ENCODE results near the gene KDM4D.

DNA sequence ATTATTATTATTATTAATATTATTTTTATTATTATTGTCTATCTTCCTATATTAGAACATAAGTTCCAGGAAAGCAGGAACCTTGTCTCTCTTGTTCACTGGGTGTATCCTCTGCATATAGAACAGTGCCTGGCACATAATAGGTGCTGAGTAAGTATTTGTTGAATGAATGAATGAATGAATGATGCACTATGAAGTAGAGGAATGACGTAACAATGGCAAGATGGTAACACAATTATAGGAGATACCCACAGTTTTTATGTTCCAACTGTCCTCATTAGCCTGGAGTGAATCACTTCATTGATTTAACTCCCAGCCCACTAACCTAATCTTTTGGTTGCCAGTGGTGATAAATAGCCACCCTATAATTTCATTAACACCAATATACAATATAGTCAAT, 2.1 kb downstream of the KDM4D start:
- TF ChIP-seq, protein P1, sequence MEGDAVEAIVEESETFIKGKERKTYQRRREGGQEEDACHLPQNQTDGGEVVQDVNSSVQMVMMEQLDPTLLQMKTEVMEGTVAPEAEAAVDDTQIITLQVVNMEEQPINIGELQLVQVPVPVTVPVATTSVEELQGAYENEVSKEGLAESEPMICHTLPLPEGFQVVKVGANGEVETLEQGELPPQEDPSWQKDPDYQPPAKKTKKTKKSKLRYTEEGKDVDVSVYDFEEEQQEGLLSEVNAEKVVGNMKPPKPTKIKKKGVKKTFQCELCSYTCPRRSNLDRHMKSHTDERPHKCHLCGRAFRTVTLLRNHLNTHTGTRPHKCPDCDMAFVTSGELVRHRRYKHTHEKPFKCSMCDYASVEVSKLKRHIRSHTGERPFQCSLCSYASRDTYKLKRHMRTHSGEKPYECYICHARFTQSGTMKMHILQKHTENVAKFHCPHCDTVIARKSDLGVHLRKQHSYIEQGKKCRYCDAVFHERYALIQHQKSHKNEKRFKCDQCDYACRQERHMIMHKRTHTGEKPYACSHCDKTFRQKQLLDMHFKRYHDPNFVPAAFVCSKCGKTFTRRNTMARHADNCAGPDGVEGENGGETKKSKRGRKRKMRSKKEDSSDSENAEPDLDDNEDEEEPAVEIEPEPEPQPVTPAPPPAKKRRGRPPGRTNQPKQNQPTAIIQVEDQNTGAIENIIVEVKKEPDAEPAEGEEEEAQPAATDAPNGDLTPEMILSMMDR (IDR thresholded peaks at IDR 0.05; ENCODE audit: insufficient read depth, low read length): no peak
- TF ChIP-seq GABPA (IDR thresholded peaks at IDR 0.05; ENCODE audit: low read depth): no peak
- TF ChIP-seq POLR2AphosphoS5 (IDR thresholded peaks at IDR 0.05; ENCODE audit: low read depth): no peak

All from HL-60 (cell line).